Panc1 (cell line): ENCODE results near the gene GPR45. TPM values are rescaled to one million over a fixed set of nuclear protein-coding genes. Genes with fewer than 3 reads are reported as not detected.

Experiments used
- ATAC-seq: fragments of 200-7000 bp; cut with Tn5 transposase; 2 replicates; pipeline ENCODE4 v1.9.1; 2020; ENCODE audit warnings: mild to moderate bottlenecking, moderate library complexity
- BruUV-seq: library from RNA; stranded (reverse); fragments of 400-500 nt; replicated peaks from 2 replicates; lab custom pipeline; 2021; lab: Mats Ljungman, UMichigan
- CTCF ChIA-PET: fragments of 300-600 bp; sonication (Branson Sonifier 250); formaldehyde crosslinking; loops from one replicate; lab custom pipeline; 2022; ENCODE audit warnings: antibody characterized with exemption; lab: Charles Lee
- POLR2A ChIA-PET: fragments of 300-600 bp; sonication (Branson Sonifier 250); formaldehyde crosslinking; loops from one replicate; lab custom pipeline; 2022; ENCODE audit warnings: antibody characterized with exemption; lab: Charles Lee
- DNase-seq: peaks from one replicate; pipeline ENCODE4 v3.0.0-alpha.2; 2010; ENCODE audit warnings: low read depth, low spot score
- H3K27ac ChIP-seq: 2 replicates; pipeline ENCODE4 v1.5.1; 2011; ENCODE audit warnings: mild to moderate bottlenecking, low read length, inconsistent platforms
- H3K27me3 ChIP-seq: fragments of 200-500 bp; sonication (Bioruptor generic); 2 replicates; pipeline ENCODE4 v1.6.0; 2014; ENCODE audit warnings: low read length, inconsistent platforms; ENCODE audit not compliant: control insufficient read depth, insufficient read depth
- H3K36me3 ChIP-seq: fragments of 200-500 bp; sonication (Bioruptor generic); 2 replicates; pipeline ENCODE4 v1.5.1; 2014; ENCODE audit warnings: inconsistent platforms, mild to moderate bottlenecking, low read length, moderate library complexity; ENCODE audit not compliant: control insufficient read depth, insufficient read depth
- H3K4me1 ChIP-seq: 2 replicates; pipeline ENCODE4 v1.5.1; 2011; ENCODE audit warnings: inconsistent platforms, mild to moderate bottlenecking, low read length, moderate library complexity; ENCODE audit not compliant: control insufficient read depth, insufficient read depth
- H3K4me3 ChIP-seq, 2 experiments: 2 replicates each; pipeline ENCODE4 v1.5.1; 2011 to 2012; ENCODE audit warnings: low read depth in 2 of 2, low read length in 2 of 2, mild to moderate bottlenecking in 2 of 2, inconsistent platforms in 1 of 2, moderate library complexity in 1 of 2
- H3K9me3 ChIP-seq: fragments of 200-500 bp; sonication (Bioruptor generic); 2 replicates; pipeline ENCODE4 v1.5.1; 2014; ENCODE audit warnings: low read depth, mild to moderate bottlenecking, inconsistent platforms, low read length, moderate library complexity; ENCODE audit not compliant: control insufficient read depth, insufficient read depth
- POLR2AphosphoS5 ChIP-seq: IDR thresholded peaks from 2 replicates; pipeline ENCODE4 v1.6.1; 2012; ENCODE audit warnings: mild to moderate bottlenecking, low read depth, low read length, moderate library complexity
- SIN3A ChIP-seq: IDR thresholded peaks from 2 replicates; pipeline ENCODE4 v1.6.1; 2012; ENCODE audit warnings: low read depth, mild to moderate bottlenecking, low read length, moderate library complexity, borderline replicate concordance; ENCODE audit not compliant: insufficient read depth
- TCF7L2 ChIP-seq: IDR thresholded peaks from 2 replicates; pipeline ENCODE4 v1.6.1; 2011; ENCODE audit warnings: mild to moderate bottlenecking, low read depth, low read length, inconsistent platforms
- in situ Hi-C: cut with HindIII; loops from 2 replicates; pipeline ENCODE4 v1.10.0; 2016; ENCODE audit warnings: low sequenced_read_pairs, low pct_unique_long_range_greater_than_20kb
- intact Hi-C: fragments of 100-400 bp; cut with micrococcal nuclease; formaldehyde crosslinking; loops from one replicate; pipeline ENCODE4 v1.10.0; 2022; ENCODE audit not compliant: unreplicated experiment
- total RNA-seq: library from RNA; stranded (reverse); gene quantifications from one replicate; pipeline ENCODE4 v1.2.1, GENCODE V29; 2021; ENCODE audit not compliant: unreplicated experiment
- TF ChIP-seq, protein P1 (sequence below), 2 experiments: IDR thresholded peaks; 2 replicates each; pipeline ENCODE4 v1.6.1; 2011 to 2012; ENCODE audit warnings: low read depth in 2 of 2, control low read depth in 1 of 2, low read length in 1 of 2, mild to moderate bottlenecking in 1 of 2, moderate library complexity in 1 of 2; ENCODE audit not compliant: insufficient read depth in 1 of 2
- TF ChIP-seq, protein P2 (sequence below): fragments of 450-650 bp; IDR thresholded peaks from 2 replicates; pipeline ENCODE4 v1.5.1; 2017; ENCODE audit warnings: mild to moderate bottlenecking

The GPR45 gene
- total RNA-seq, 1 experiment from 2014 or later, result not detected

DNA sequence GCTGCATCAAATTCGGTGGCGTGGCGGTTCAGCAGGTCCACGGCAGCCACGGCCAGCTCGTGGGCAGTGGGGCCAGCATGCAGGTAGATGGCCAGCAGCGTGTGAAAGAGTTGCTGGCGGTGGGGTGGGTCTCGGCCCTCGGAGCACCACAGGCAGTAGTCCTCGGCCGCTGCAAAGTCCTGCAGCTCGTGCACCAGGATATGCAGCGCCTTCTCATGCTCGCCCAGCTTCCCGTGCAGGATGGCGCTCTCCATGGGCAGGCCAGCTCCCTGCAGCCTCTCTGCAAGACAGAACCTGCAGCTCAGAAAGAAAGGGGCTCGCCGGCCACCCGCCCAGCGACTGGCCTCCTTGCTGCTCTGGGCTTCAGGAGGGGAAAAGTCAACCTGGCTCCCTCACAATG, 27.9 kb downstream of the GPR45 start:
- no peak for DNase-seq
- in situ Hi-C loops, result no loop called here
- BruUV-seq, result no TSS peak
- Histone ChIP-seq H3K4me1 (no peaks in the 10 kb centered on the region), H3K9me3 (no peaks in the 10 kb centered on the region), H3K27me3 (no peaks in the 10 kb centered on the region), H3K36me3 (peaks cover 12% of the 10 kb centered on the region), H3K4me3 (no peak overlapping the region), H3K27ac (no peak overlapping the region)
- ATAC-seq, result no peak
- intact Hi-C loops, result no loop called here
- ChIA-PET CTCF (no interaction called here), POLR2A (interaction anchor here (0.5 kb wide), 1 partner anchor 407 kb away, joined by 3 read pairs; no protein-coding TSS in a partner anchor)
- TF ChIP-seq POLR2AphosphoS5, result no peak
- TF ChIP-seq, protein P1, sequence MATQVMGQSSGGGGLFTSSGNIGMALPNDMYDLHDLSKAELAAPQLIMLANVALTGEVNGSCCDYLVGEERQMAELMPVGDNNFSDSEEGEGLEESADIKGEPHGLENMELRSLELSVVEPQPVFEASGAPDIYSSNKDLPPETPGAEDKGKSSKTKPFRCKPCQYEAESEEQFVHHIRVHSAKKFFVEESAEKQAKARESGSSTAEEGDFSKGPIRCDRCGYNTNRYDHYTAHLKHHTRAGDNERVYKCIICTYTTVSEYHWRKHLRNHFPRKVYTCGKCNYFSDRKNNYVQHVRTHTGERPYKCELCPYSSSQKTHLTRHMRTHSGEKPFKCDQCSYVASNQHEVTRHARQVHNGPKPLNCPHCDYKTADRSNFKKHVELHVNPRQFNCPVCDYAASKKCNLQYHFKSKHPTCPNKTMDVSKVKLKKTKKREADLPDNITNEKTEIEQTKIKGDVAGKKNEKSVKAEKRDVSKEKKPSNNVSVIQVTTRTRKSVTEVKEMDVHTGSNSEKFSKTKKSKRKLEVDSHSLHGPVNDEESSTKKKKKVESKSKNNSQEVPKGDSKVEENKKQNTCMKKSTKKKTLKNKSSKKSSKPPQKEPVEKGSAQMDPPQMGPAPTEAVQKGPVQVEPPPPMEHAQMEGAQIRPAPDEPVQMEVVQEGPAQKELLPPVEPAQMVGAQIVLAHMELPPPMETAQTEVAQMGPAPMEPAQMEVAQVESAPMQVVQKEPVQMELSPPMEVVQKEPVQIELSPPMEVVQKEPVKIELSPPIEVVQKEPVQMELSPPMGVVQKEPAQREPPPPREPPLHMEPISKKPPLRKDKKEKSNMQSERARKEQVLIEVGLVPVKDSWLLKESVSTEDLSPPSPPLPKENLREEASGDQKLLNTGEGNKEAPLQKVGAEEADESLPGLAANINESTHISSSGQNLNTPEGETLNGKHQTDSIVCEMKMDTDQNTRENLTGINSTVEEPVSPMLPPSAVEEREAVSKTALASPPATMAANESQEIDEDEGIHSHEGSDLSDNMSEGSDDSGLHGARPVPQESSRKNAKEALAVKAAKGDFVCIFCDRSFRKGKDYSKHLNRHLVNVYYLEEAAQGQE (IDR thresholded peaks at IDR 0.05; ENCODE audit: insufficient read depth in 1 of 2, low read depth in 2 of 2, low read length in 1 of 2), result no peak
- TF ChIP-seq, protein P2, sequence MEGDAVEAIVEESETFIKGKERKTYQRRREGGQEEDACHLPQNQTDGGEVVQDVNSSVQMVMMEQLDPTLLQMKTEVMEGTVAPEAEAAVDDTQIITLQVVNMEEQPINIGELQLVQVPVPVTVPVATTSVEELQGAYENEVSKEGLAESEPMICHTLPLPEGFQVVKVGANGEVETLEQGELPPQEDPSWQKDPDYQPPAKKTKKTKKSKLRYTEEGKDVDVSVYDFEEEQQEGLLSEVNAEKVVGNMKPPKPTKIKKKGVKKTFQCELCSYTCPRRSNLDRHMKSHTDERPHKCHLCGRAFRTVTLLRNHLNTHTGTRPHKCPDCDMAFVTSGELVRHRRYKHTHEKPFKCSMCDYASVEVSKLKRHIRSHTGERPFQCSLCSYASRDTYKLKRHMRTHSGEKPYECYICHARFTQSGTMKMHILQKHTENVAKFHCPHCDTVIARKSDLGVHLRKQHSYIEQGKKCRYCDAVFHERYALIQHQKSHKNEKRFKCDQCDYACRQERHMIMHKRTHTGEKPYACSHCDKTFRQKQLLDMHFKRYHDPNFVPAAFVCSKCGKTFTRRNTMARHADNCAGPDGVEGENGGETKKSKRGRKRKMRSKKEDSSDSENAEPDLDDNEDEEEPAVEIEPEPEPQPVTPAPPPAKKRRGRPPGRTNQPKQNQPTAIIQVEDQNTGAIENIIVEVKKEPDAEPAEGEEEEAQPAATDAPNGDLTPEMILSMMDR, result no peak
- no peak for TF ChIP-seq TCF7L2
- no peak for TF ChIP-seq SIN3A

DNA sequence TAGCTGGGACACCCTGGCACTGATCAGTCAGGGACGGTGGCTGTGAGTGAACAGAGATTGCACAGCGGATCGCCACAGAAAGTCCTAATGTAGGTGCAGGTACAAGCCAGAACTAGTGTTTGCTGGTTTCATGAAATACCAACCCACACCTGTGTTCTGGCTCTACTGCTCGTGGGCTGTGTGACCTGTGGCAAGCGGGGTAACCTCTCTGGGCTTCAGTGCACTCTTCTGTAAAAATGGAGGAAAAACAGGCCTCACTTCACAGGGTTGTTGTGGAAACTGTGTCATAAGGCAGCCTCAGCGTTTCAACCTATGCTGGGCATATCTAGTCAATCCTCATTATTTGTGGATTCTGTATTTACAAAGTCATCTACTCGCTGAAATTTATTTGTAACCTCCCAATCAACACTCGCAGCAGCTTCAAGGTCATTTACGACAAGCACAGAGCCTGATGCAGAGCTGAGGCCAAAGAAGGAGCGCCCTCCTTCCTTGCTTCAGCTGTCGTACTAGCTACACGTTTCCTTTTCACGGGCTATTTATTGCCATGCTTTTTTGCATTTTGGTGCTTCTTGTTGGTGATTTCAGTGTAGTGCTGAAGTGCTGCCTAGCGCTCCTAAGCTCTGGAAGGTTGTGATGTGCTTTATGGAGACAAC, 30.0 kb downstream of the GPR45 start:
- no peaks in the 10 kb centered on the region for H3K27me3 ChIP-seq
- intact Hi-C loops, result no loop called here
- no peaks in the 10 kb centered on the region for H3K4me1 ChIP-seq
- H3K9me3 ChIP-seq, result no peaks in the 10 kb centered on the region
- POLR2A ChIA-PET, result no interaction called here
- no TSS peak for BruUV-seq
- DNase-seq, result no peak
- H3K36me3 ChIP-seq, result peaks cover 15% of the 10 kb centered on the region
- TF ChIP-seq POLR2AphosphoS5 (no peak), TCF7L2 (no peak), SIN3A (no peak)
- TF ChIP-seq, protein P1 (IDR thresholded peaks at IDR 0.05; ENCODE audit: insufficient read depth in 1 of 2, low read depth in 2 of 2, low read length in 1 of 2), result no peak
- TF ChIP-seq, protein P2, result no peak
- H3K27ac ChIP-seq, result no peak overlapping the region
- CTCF ChIA-PET, result interaction anchor here (0.6 kb wide), 1 partner anchor 50 kb away, joined by 3 read pairs; no protein-coding TSS in a partner anchor
- in situ Hi-C loops, result no loop called here
- H3K4me3 ChIP-seq, result no peak overlapping the region
- ATAC-seq, result no peak
